22Rv1 (cell line): ENCODE data around the gene LRRC61.

Experiments used
- ZFX ChIP-seq: fragments of 450-650 bp; IDR thresholded peaks from 2 replicates; pipeline ENCODE4 v1.6.1; 2017; ENCODE audit warnings: antibody characterized with exemption, borderline replicate concordance
- TF ChIP-seq, protein P1 (sequence below): fragments of 450-650 bp; IDR thresholded peaks from 2 replicates; pipeline ENCODE4 v1.5.1; 2017; ENCODE audit warnings: mild to moderate bottlenecking

DNA sequence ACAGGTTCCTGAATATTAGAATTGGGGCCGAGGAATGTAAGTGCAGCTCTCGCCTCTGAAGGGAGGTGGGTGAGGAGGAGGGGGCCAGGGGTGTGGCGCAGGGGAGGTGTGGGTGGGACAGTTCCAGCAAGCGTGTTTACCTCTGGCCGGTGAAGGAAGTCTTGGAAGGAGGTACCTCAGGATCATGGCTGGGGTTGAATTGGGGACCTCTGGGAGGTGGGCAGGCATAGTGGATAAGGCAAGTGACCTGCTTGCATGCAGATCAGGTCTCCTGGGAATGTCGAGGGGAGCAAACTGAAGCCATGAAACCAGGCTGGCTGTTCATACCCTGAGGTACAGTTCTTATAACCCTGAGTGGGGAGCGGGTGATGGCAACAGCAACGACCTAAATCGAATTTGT is 57.9 kb downstream of the LRRC61 start:
- TF ChIP-seq, protein P1, sequence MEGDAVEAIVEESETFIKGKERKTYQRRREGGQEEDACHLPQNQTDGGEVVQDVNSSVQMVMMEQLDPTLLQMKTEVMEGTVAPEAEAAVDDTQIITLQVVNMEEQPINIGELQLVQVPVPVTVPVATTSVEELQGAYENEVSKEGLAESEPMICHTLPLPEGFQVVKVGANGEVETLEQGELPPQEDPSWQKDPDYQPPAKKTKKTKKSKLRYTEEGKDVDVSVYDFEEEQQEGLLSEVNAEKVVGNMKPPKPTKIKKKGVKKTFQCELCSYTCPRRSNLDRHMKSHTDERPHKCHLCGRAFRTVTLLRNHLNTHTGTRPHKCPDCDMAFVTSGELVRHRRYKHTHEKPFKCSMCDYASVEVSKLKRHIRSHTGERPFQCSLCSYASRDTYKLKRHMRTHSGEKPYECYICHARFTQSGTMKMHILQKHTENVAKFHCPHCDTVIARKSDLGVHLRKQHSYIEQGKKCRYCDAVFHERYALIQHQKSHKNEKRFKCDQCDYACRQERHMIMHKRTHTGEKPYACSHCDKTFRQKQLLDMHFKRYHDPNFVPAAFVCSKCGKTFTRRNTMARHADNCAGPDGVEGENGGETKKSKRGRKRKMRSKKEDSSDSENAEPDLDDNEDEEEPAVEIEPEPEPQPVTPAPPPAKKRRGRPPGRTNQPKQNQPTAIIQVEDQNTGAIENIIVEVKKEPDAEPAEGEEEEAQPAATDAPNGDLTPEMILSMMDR = no peak
- TF ChIP-seq ZFX = no peak
